GM12891 (cell line): ENCODE measurements around the gene PRKCB.

ENCODE experiments used
- DNase-seq: peaks from one replicate; pipeline ENCODE4 v3.0.0; 2011; ENCODE audit warnings: low spot score; ENCODE audit not compliant: insufficient read length
- FAIRE-seq: peaks from 2 replicates; lab custom pipeline; 2011; peaks lifted over from hg19 to GRCh38; lab: Jason Lieb, UNC
- PAX5 ChIP-seq: IDR thresholded peaks from 2 replicates; pipeline ENCODE4 v1.6.1; 2011; ENCODE audit warnings: low read length, moderate library complexity, mild to moderate bottlenecking; ENCODE audit not compliant: insufficient read depth, severe bottlenecking
- POLR2A ChIP-seq: IDR thresholded peaks from 2 replicates; pipeline ENCODE4 v1.6.1; 2011; ENCODE audit warnings: low read depth, low read length, control low read depth
- POLR2AphosphoS5 ChIP-seq: IDR thresholded peaks from 2 replicates; pipeline ENCODE4 v1.6.1; 2011; ENCODE audit warnings: low read depth, low read length, control low read depth
- POU2F2 ChIP-seq: IDR thresholded peaks from 2 replicates; pipeline ENCODE4 v1.6.1; 2011; ENCODE audit warnings: low read depth, mild to moderate bottlenecking, control low read depth, low read length, moderate library complexity
- SPI1 ChIP-seq: IDR thresholded peaks from 2 replicates; pipeline ENCODE4 v1.6.1; 2011; ENCODE audit warnings: low read depth, low read length, control low read depth
- TAF1 ChIP-seq: IDR thresholded peaks from 2 replicates; pipeline ENCODE4 v1.6.1; 2011; ENCODE audit warnings: low read depth, low read length, control low read depth

Gene PRKCB

GRCh38 chr16:24130494-24131085 is 294.8 kb downstream of the PRKCB start:
- FAIRE-seq (no peak), DNase-seq (no peak)
- no peak for TF ChIP-seq PAX5
- no peak for TF ChIP-seq POLR2AphosphoS5
- TF ChIP-seq POLR2A, result no peak
- no peak for TF ChIP-seq TAF1
- no peak for TF ChIP-seq SPI1
- no peak for TF ChIP-seq POU2F2

- TF ChIP-seq POLR2A (no peak), POU2F2 (no peak), TAF1 (no peak), SPI1 (no peak), POLR2AphosphoS5 (no peak), PAX5 (no peak)
- FAIRE-seq (no peak), DNase-seq (no peak)
Measured at GRCh38 chr16:24131294-24131693, 295.5 kb downstream of the PRKCB start.

GRCh38 chr16:24132048-24132796 is 296.4 kb downstream of the PRKCB start:
- DNase-seq, result no peak
- TF ChIP-seq POLR2AphosphoS5 (no peak), SPI1 (no peak), POU2F2 (no peak)
- FAIRE-seq, result no peak

GRCh38 chr16:24132797-24133155 is 297.0 kb downstream of the PRKCB start:
- FAIRE-seq (no peak), DNase-seq (no peak)
- TF ChIP-seq POLR2A, result no peak
- no peak for TF ChIP-seq POU2F2
- no peak for TF ChIP-seq TAF1
- no peak for TF ChIP-seq POLR2AphosphoS5
- no peak for TF ChIP-seq PAX5
- TF ChIP-seq SPI1, result no peak

GRCh38 chr16:24135624-24136565 is 300.1 kb downstream of the PRKCB start:
- DNase-seq (no peak), FAIRE-seq (no peak)
- TF ChIP-seq POLR2A (no peak), POLR2AphosphoS5 (no peak), POU2F2 (no peak), TAF1 (no peak), SPI1 (no peak), PAX5 (no peak)

GRCh38 chr16:24138024-24138423 is 302.2 kb downstream of the PRKCB start:
- FAIRE-seq, result no peak
- no peak for TF ChIP-seq POLR2A
- no peak for TF ChIP-seq PAX5
- no peak for TF ChIP-seq POLR2AphosphoS5
- no peak for TF ChIP-seq TAF1
- TF ChIP-seq POU2F2, result no peak
- TF ChIP-seq SPI1, result no peak
- no peak for DNase-seq

GRCh38 chr16:24138575-24138974 is 302.8 kb downstream of the PRKCB start:
- TF ChIP-seq POU2F2, result no peak
- TF ChIP-seq TAF1, result no peak
- FAIRE-seq (no peak), DNase-seq (no peak)

GRCh38 chr16:24139282-24139681 is 303.5 kb downstream of the PRKCB start:
- TF ChIP-seq PAX5, result no peak
- FAIRE-seq, result no peak

GRCh38 chr16:24140730-24141129 is 304.9 kb downstream of the PRKCB start:
- FAIRE-seq (no peak), DNase-seq (no peak)
- no peak for TF ChIP-seq POLR2A
- TF ChIP-seq POLR2AphosphoS5, result no peak
- TF ChIP-seq POU2F2, result no peak
- no peak for TF ChIP-seq TAF1
- no peak for TF ChIP-seq SPI1
- no peak for TF ChIP-seq PAX5

More at GRCh38 chr16:24139282-24139681, 303.5 kb downstream of the PRKCB start:
- DNase-seq, result no peak

- FAIRE-seq (no peak), DNase-seq (no peak)
- TF ChIP-seq TAF1, result no peak
- TF ChIP-seq POLR2A, result no peak
- TF ChIP-seq SPI1, result no peak
- TF ChIP-seq POLR2AphosphoS5, result no peak
- TF ChIP-seq PAX5, result no peak
Measured at GRCh38 chr16:24141466-24141865, 305.7 kb downstream of the PRKCB start.
